Activated T-helper 1 cell treated with anti-CD3 and anti-CD28 coated beads, Interleukin-2, amount 50 U/mL, for 16 hours (primary cell): ENCODE results near the gene NRP2.

Experiments used
- DNase-seq, 2 donors: peaks; one replicate each; pipeline ENCODE4 v3.0.0-alpha.2; 2020; ENCODE audit warnings: low read depth in 1 of 2, low spot score in 1 of 2

Gene NRP2

GRCh38 chr2:205845446-205845845, 163.1 kb downstream of the NRP2 start:
- no peak for DNase-seq
